MM.1S (cell line): ENCODE measurements around the gene IRF1.

ENCODE experiments used
- DNase-seq: peaks from one replicate; pipeline ENCODE4 v3.0.0-alpha.2; 2015
- H2AFZ ChIP-seq: fragments of 300-600 bp; sonication (generic); 2 replicates; pipeline ENCODE4 v1.6.0; 2016; ENCODE audit warnings: antibody characterized with exemption, low read length
- H3F3A ChIP-seq: fragments of 300-600 bp; sonication (generic); 2 replicates; pipeline ENCODE4 v1.6.1; 2016; ENCODE audit warnings: mild to moderate bottlenecking, antibody characterized with exemption, low read length, moderate library complexity, mixed read lengths; ENCODE audit not compliant: insufficient read depth
- H3K27ac ChIP-seq: fragments of 300-600 bp; sonication (generic); 2 replicates; pipeline ENCODE4 v1.5.1; 2016; ENCODE audit warnings: mild to moderate bottlenecking, low read length
- H3K27me3 ChIP-seq: fragments of 300-600 bp; sonication (generic); replicated peaks from 2 replicates; pipeline ENCODE4 v1.6.0; 2016; ENCODE audit warnings: low read length; ENCODE audit not compliant: insufficient read depth
- H3K36me3 ChIP-seq: fragments of 300-600 bp; sonication (generic); replicated peaks from 2 replicates; pipeline ENCODE4 v1.6.1; 2016; ENCODE audit warnings: mild to moderate bottlenecking, low read length, mixed read lengths; ENCODE audit not compliant: insufficient read depth
- H3K4me1 ChIP-seq: fragments of 300-600 bp; sonication (generic); 2 replicates; pipeline ENCODE4 v1.6.1; 2016; ENCODE audit warnings: low read length, mixed read lengths
- H3K4me2 ChIP-seq: fragments of 300-600 bp; sonication (generic); 2 replicates; pipeline ENCODE4 v1.6.0; 2016; ENCODE audit warnings: low read depth, low read length
- H3K4me3 ChIP-seq: fragments of 300-600 bp; sonication (generic); 2 replicates; pipeline ENCODE4 v1.5.1; 2016; ENCODE audit warnings: low read length, mixed read lengths
- H3K79me2 ChIP-seq: fragments of 300-600 bp; sonication (generic); 2 replicates; pipeline ENCODE4 v1.6.1; 2016; ENCODE audit warnings: mixed run types, low read length, mixed read lengths
- H3K9ac ChIP-seq: fragments of 300-600 bp; sonication (generic); 2 replicates; pipeline ENCODE4 v1.6.1; 2016; ENCODE audit warnings: low read length, mixed read lengths
- H3K9me2 ChIP-seq: fragments of 300-600 bp; sonication (generic); replicated peaks from 2 replicates; pipeline ENCODE4 v1.6.1; 2016; ENCODE audit warnings: mild to moderate bottlenecking, low read length, mixed read lengths; ENCODE audit not compliant: insufficient read depth
- H3K9me3 ChIP-seq: fragments of 300-600 bp; sonication (generic); replicated peaks from 2 replicates; pipeline ENCODE4 v1.6.1; 2016; ENCODE audit warnings: mild to moderate bottlenecking, low read length, mixed read lengths; ENCODE audit not compliant: insufficient read depth
- H4K20me1 ChIP-seq: fragments of 300-600 bp; sonication (generic); 2 replicates; pipeline ENCODE4 v1.6.1; 2016; ENCODE audit warnings: mild to moderate bottlenecking, low read length, moderate library complexity, mixed read lengths; ENCODE audit not compliant: insufficient read depth
- CTCF ChIP-seq: fragments of 300-600 bp; sonication (generic); IDR thresholded peaks from 2 replicates; pipeline ENCODE4 v1.5.1; 2016; ENCODE audit warnings: antibody characterized with exemption, low read length, mixed read lengths
- EZH2 ChIP-seq: fragments of 300-600 bp; sonication (generic); optimal IDR thresholded peaks from 2 replicates; pipeline ENCODE3; 2017; ENCODE audit warnings: low read depth, mild to moderate bottlenecking, antibody characterized with exemption, low read length, mixed read lengths
- EZH2phosphoT487 ChIP-seq: fragments of 300-600 bp; sonication (generic); IDR thresholded peaks from 2 replicates; pipeline ENCODE4 v1.6.1; 2018; ENCODE audit warnings: antibody characterized with exemption, low read length

The IRF1 gene

GRCh38 chr5:132458226-132458560, 32.4 kb downstream of the IRF1 start:
- Histone ChIP-seq H3K79me2 (peaks cover 83% of the 10 kb centered on the region), H3K9me2 (no peaks in the 10 kb centered on the region), H3F3A (peaks cover 58% of the 10 kb centered on the region), H3K4me2 (peak overlapping the region; percentile 97), H3K27ac (peak overlapping the region; percentile 98), H3K9ac (peak overlapping the region; percentile 88), H4K20me1 (no peaks in the 10 kb centered on the region), H3K4me1 (peaks cover 98% of the 10 kb centered on the region), H3K27me3 (no peaks in the 10 kb centered on the region), H2AFZ (no peak overlapping the region), H3K4me3 (no peak overlapping the region), H3K36me3 (no peaks in the 10 kb centered on the region), H3K9me3 (no peaks in the 10 kb centered on the region)
- DNase-seq, result no peak
- no peak for TF ChIP-seq EZH2
- no peak for TF ChIP-seq CTCF
- no peak for TF ChIP-seq EZH2phosphoT487

- peak overlapping the region; percentile 97 for H3K4me2 ChIP-seq
- no peak for DNase-seq
- peak overlapping the region; percentile 88 for H3K9ac ChIP-seq
- H2AFZ ChIP-seq, result no peak overlapping the region
- H3F3A ChIP-seq, result peaks cover 52% of the 10 kb centered on the region
- peaks cover 97% of the 10 kb centered on the region for H3K4me1 ChIP-seq
- no peak overlapping the region for H3K4me3 ChIP-seq
- peak overlapping the region; percentile 98 for H3K27ac ChIP-seq
- no peaks in the 10 kb centered on the region for H3K36me3 ChIP-seq
- no peaks in the 10 kb centered on the region for H3K9me2 ChIP-seq
- H3K27me3 ChIP-seq, result no peaks in the 10 kb centered on the region
- H4K20me1 ChIP-seq, result no peaks in the 10 kb centered on the region
- TF ChIP-seq CTCF (no peak), EZH2phosphoT487 (no peak), EZH2 (no peak)
- peaks cover 83% of the 10 kb centered on the region for H3K79me2 ChIP-seq
- H3K9me3 ChIP-seq, result no peaks in the 10 kb centered on the region
These were observed 33.0 kb downstream of the IRF1 start for GRCh38 chr5:132457371-132458225.

- H3K4me1 ChIP-seq, result peaks cover 91% of the 10 kb centered on the region
- DNase-seq, result peak; percentile 49
- TF ChIP-seq EZH2phosphoT487 (no peak), EZH2 (no peak), CTCF (no peak)
- no peaks in the 10 kb centered on the region for H3K36me3 ChIP-seq
- peaks cover 49% of the 10 kb centered on the region for H3F3A ChIP-seq
- no peak overlapping the region for H3K4me3 ChIP-seq
- no peak overlapping the region for H2AFZ ChIP-seq
- H4K20me1 ChIP-seq, result no peaks in the 10 kb centered on the region
- no peaks in the 10 kb centered on the region for H3K27me3 ChIP-seq
- peak overlapping the region; percentile 98 for H3K27ac ChIP-seq
- no peaks in the 10 kb centered on the region for H3K9me2 ChIP-seq
- peaks cover 82% of the 10 kb centered on the region for H3K79me2 ChIP-seq
- peak overlapping the region; percentile 97 for H3K4me2 ChIP-seq
- H3K9me3 ChIP-seq, result no peaks in the 10 kb centered on the region
- peak overlapping the region; percentile 88 for H3K9ac ChIP-seq
These were observed 33.6 kb downstream of the IRF1 start for GRCh38 chr5:132456987-132457361.
